HepG2 (cell line): ENCODE results near the gene GPR31. TPM values are rescaled to one million over a fixed set of nuclear protein-coding genes. Genes with fewer than 3 reads are reported as not detected.

ENCODE experiments used
- CBX2 ChIP-seq, 2 experiments: fragments of 200-600 bp in 1 of 2; sonication (generic); formaldehyde crosslinking in 1 of 2; IDR thresholded peaks; 2 replicates each; pipeline versions ENCODE4 v1.7.0 to v1.8.1; 2018 to 2022; ENCODE audit warnings: low read depth in 2 of 2, low read length in 1 of 2, mild to moderate bottlenecking in 1 of 2, missing genetic modification reagents in 1 of 2
- EED ChIP-seq: sonication (generic); formaldehyde crosslinking; IDR thresholded peaks from 2 replicates; pipeline ENCODE4 v1.5.0; 2020; ENCODE audit warnings: mild to moderate bottlenecking, missing genetic modification reagents
- GATAD2A ChIP-seq: IDR thresholded peaks from 2 replicates; pipeline ENCODE4 v1.6.1; 2016
- MATR3 ChIP-seq: sonication (generic); formaldehyde crosslinking; IDR thresholded peaks from 2 replicates; pipeline ENCODE4 v1.4.0; 2020; ENCODE audit warnings: missing genetic modification reagents
- SMAD1 ChIP-seq: sonication (generic); formaldehyde crosslinking; IDR thresholded peaks from 2 replicates; pipeline ENCODE4 v1.4.0; 2020; ENCODE audit warnings: missing genetic modification reagents, low read depth, mild to moderate bottlenecking, borderline replicate concordance
- SMARCE1 ChIP-seq: fragments of 450-650 bp; IDR thresholded peaks from 2 replicates; pipeline ENCODE4 v1.6.1; 2017; ENCODE audit warnings: borderline replicate concordance
- SMYD3 ChIP-seq: sonication (generic); formaldehyde crosslinking; IDR thresholded peaks from 2 replicates; pipeline ENCODE4 v1.8.1; 2023; ENCODE audit warnings: mild to moderate bottlenecking, missing genetic modification reagents
- SOX13 ChIP-seq, 3 experiments: fragments of 450-650 bp in 1 of 3; sonication (generic) in 1 of 3; formaldehyde crosslinking in 1 of 3; IDR thresholded peaks in 2 of 3; conservative IDR thresholded peaks in 1 of 3; 2 replicates each; pipeline versions ENCODE4 v1.5.0 to v1.6.1; 2016 to 2020; ENCODE audit warnings: antibody characterized with exemption in 1 of 3, mild to moderate bottlenecking in 1 of 3, missing compliant biosample characterization in 1 of 3, missing genetic modification reagents in 1 of 3, moderate library complexity in 1 of 3
- ZBTB25 ChIP-seq: IDR thresholded peaks from 2 replicates; pipeline ENCODE4 v1.6.1; 2018; ENCODE audit warnings: missing genetic modification reagents
- ZBTB38 ChIP-seq: sonication (generic); formaldehyde crosslinking; IDR thresholded peaks from 2 replicates; pipeline ENCODE4 v1.5.1; 2020; ENCODE audit warnings: mild to moderate bottlenecking, missing genetic modification reagents
- ZFY ChIP-seq: sonication (generic); formaldehyde crosslinking; IDR thresholded peaks from 2 replicates; pipeline ENCODE4 v1.4.0; 2020; ENCODE audit warnings: missing genetic modification reagents
- ZNF10 ChIP-seq: sonication (generic); formaldehyde crosslinking; IDR thresholded peaks from 2 replicates; pipeline ENCODE4 v1.4.0; 2020; ENCODE audit warnings: mild to moderate bottlenecking, low read depth, missing genetic modification reagents, borderline replicate concordance
- ZNF20 ChIP-seq: sonication (generic); formaldehyde crosslinking; IDR thresholded peaks from 2 replicates; pipeline ENCODE4 v1.4.0; 2020; ENCODE audit warnings: mild to moderate bottlenecking, moderate library complexity, missing genetic modification reagents
- ZNF335 ChIP-seq: sonication (generic); formaldehyde crosslinking; IDR thresholded peaks from 2 replicates; pipeline ENCODE4 v1.4.0; 2020; ENCODE audit warnings: missing genetic modification reagents
- ZNF557 ChIP-seq: sonication (generic); formaldehyde crosslinking; IDR thresholded peaks from 2 replicates; pipeline ENCODE4 v1.4.0; 2020; ENCODE audit warnings: missing genetic modification reagents
- ZNF589 ChIP-seq: sonication (generic); formaldehyde crosslinking; conservative IDR thresholded peaks from 2 replicates; pipeline ENCODE4 v1.8.0; 2022; ENCODE audit warnings: mild to moderate bottlenecking, moderate library complexity, missing genetic modification reagents
- ZNF660 ChIP-seq: sonication (generic); formaldehyde crosslinking; IDR thresholded peaks from 2 replicates; pipeline ENCODE4 v1.5.1; 2020; ENCODE audit warnings: mild to moderate bottlenecking, low read depth, missing genetic modification reagents, borderline replicate concordance
- ZNF687 ChIP-seq: sonication (generic); formaldehyde crosslinking; IDR thresholded peaks from 2 replicates; pipeline ENCODE4 v1.5.1; 2020; ENCODE audit warnings: mild to moderate bottlenecking, missing genetic modification reagents, moderate library complexity
- polyA plus RNA-seq, 8 experiments: library from polyadenylated mRNA; depleted of rRNA in 3 of 8; stranded (reverse) in 7 of 8; unstranded in 1 of 8; fragments of >200 nt; fragmentation: Illumina TruSeq in 4 of 8; extraction: Trizol in 4 of 8; gene quantifications; 2 replicates each; pipeline versions ENCODE4 v1.2.1 to v1.2.3, GENCODE V29; 2011 to 2016; ENCODE audit warnings: low read depth in 4 of 8, missing spikeins in 1 of 8, mixed read lengths in 1 of 8; ENCODE audit not compliant: insufficient read depth in 1 of 8
- total RNA-seq, 5 experiments: library from RNA; depleted of rRNA; stranded (reverse); fragments of >200 nt; fragmentation: Illumina TruSeq; extraction: Trizol; gene quantifications; 2 replicates each; pipeline ENCODE4 v1.2.3, GENCODE V29; 2016; ENCODE audit warnings: low read depth in 1 of 5

Gene GPR31
- total and polyA plus RNA-seq, 2 of the 13 experiments (the other 11 are each of a cell fraction or from before 2014, with no cell fraction given), result not detected

GRCh38 chr6:167116109-167116837 lies 41.5 kb downstream of the GPR31 start (continued):
- TF ChIP-seq SMYD3 (CRISPR knock-in tag), result no peak
- no peak for TF ChIP-seq EED
- no peak for TF ChIP-seq ZBTB25 (CRISPR knock-in tag)
- TF ChIP-seq ZNF660 (CRISPR knock-in tag), result no peak
- TF ChIP-seq CBX2 (IDR thresholded peaks at IDR 0.05; ENCODE audit: low read depth, low read length), result no peak
- TF ChIP-seq CBX2 (CRISPR knock-in tag; IDR thresholded peaks at IDR 0.05; ENCODE audit: low read depth), result no peak
- no peak for TF ChIP-seq ZFY (CRISPR knock-in tag)
- TF ChIP-seq ZNF20 (CRISPR knock-in tag), result no peak
- no peak for TF ChIP-seq SMAD1 (CRISPR knock-in tag)
- TF ChIP-seq SMARCE1, result no peak
- no peak for TF ChIP-seq ZNF10 (CRISPR knock-in tag)
- 0 out of 2 replicates have a peak, but pooled peaks have one; percentile 22 for TF ChIP-seq ZBTB38 (CRISPR knock-in tag)
- no peak for TF ChIP-seq MATR3 (CRISPR knock-in tag)
- 0 out of 2 replicates have a peak, but pooled peaks have one; percentile 20 for TF ChIP-seq ZNF589 (CRISPR knock-in tag)
- no peak for TF ChIP-seq ZNF557 (CRISPR knock-in tag)
- peak; percentile 60; the same call in 1 of the 2 replicates for TF ChIP-seq ZNF687 (CRISPR knock-in tag)
- TF ChIP-seq GATAD2A (CRISPR knock-in tag), result no peak
- no peak for TF ChIP-seq SOX13 (IDR thresholded peaks at IDR 0.05)
- TF ChIP-seq SOX13 (CRISPR knock-in tag; conservative IDR thresholded peaks at IDR 0.05 in 1 of 2, IDR thresholded peaks at IDR 0.05 in 1 of 2), result no peak
- no peak for TF ChIP-seq ZNF335
